HG02970 (cell line): ENCODE data around the gene ITGB5.

ENCODE experiments used
- ATAC-seq: cut with Tn5 transposase; IDR thresholded peaks from one replicate; pipeline ENCODE4 v1.9.1; 2021; ENCODE audit warnings: mild to moderate bottlenecking, moderate library complexity, moderate number of reproducible peaks; ENCODE audit not compliant: unreplicated experiment, low FRiP score

ITGB5 gene

DNA sequence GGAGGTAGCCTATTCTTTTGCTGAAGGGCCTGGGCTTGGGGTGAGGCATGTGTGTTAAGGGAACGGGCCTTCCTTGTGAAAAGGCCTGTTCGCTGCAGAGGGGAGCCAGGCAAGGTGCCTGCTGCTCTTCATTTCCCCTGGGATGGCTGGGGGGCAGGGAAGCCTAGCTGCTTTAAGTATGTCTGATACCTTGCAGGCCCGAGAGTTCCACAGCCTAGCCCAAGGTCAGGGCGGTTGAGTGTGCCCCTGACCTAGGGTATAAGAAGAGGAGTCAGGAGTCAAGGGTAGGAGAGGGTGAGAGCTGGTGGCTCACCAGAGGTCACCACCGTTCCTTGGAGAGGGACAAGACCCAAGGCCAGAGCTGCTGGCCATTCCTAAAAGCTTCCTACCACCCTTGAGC is 110.3 kb downstream of the ITGB5 start:
- no peak for ATAC-seq

DNA sequence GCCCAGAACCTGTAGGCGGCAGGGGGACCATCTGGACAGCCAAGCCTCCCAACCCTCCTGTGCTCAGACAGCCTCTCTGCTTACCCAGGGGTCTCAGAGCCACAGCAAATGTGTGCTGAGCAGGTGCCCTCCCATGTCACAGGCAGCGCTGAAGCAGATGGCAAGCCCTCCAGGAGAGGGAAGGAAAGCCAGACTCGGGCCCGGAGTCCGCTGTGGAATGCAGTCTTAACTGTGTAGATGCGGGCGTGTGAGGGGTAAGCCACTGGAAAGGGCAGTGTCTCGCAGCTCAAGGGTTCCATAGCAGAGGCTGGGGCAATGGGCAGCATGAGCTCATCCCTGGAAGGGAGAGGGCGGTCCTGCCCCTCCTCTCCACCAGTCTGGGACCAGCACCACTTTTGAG is 111.3 kb downstream of the ITGB5 start:
- ATAC-seq, result no peak

- ATAC-seq, result no peak
These were observed 112.2 kb downstream of the ITGB5 start for GRCh38 chr3:124774841-124775402.

DNA sequence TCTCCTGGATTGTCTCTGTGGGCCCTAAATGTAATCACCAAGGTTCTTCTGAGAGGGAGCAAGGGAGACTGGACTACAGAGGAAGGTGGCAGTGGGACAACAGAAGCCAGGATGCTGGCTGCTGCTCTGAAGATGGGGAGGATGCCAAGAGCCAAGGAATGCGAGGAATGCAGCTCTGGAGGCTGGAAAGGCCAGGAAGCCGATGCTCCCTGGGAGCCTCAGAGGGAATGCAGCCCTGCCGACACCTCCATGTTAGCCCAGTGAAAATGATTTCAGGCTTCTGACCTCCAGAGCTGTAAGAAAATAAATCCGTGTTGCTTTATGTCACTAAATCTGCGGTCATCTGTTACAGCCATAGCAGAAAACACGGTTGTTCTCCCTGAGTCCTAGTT is 112.8 kb downstream of the ITGB5 start:
- ATAC-seq, result no peak

DNA sequence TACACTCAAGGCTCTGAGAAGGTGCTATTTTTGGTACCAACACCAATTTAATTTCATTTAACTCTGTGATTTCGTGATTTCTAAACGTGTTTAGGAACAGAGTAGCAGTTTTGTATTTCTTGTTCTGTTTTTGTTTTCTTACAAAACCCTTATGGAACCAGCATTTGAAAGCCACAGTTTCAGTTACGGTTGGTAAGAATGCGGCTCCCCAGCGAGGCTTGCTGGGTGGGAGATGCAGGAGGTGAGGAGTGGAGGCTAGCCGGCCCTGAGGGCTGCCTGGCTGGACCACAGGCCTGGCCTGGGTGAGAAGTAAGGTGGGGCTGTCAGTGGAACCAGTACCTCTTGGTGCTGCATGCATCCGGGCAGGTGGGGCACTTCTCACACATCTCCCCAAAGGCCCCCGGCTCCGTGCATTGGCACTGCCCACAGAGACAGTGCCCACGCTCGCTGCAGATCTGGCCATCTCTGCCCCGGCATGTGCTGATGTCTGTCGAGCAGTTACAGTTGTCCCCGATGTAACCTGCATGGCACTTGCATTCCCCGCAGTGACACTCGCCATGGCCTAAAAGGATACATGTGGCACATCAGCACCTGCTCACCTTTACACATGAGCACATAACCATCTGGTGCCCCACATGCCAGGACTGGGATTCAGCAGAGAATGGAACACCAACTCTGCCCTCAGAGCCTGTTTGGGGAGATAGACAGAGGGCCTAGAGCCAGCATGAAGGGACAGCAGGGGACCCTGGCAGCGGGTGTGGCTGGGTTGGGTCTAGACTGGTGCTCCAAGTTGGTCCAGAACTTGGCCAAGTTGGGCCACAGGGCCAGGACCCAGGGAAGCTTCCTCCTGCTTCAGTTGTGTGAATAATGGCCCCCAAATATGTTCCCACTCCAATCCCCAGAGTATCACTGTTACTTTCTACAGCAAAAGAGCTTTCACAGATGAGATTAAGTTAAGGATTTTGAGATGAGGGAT is 113.5 kb downstream of the ITGB5 start:
- no peak for ATAC-seq

GRCh38 chr3:124772081-124772831 is 114.9 kb downstream of the ITGB5 start:
- ATAC-seq, result no peak

DNA sequence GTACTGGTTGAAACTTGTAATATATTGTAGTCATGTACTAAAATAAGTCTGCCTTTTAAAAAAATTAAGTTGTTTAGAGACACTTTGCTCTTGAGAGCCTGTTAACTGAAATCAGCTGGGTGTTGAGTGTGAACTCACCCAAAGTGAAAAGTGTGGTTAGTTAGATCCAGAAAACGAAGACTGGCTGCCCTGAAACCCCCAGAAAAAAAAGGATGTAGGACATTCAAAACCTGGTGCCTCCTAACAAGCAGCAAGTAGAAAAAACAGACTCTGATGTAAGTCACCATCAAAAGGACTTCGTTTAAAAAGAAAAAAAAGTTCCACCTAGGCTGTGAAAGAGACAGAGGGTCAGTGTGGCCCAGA is 116.1 kb downstream of the ITGB5 start:
- ATAC-seq, result no peak

DNA sequence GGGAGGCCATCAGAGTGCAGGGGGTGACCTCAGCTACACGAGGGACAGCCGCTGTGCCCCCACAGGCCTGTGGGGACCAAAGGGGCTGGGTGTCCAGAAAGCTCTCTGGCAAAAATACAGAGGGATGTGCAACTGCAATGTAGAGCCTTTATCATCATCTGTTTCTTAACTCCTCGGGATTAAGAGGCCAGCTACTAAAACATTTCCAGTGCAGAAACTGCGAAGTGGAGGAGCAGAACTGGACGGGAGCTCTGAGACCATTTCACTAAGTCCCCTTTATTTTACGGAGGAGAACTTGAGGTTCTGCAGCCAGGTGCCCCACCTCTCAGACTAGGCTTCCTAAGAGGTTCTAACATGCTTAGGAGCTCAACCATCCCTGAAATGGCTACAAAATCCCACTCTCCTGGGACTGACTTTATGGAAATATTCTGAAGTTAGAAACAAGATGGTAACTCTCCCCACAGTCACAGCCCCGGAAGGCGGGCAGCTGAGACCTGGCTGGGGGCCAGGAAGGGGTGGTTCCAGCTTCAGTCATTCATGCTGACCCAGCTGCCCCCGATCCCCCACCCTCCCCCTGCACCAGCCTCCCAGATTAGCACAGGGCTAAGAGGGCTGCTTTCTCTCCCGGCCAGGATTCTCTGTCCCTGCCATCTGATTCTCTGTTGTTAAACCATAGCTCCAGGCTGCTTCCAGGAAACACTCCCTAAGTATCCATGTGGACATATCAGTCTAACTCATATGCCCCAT is 116.7 kb downstream of the ITGB5 start:
- no peak for ATAC-seq

DNA sequence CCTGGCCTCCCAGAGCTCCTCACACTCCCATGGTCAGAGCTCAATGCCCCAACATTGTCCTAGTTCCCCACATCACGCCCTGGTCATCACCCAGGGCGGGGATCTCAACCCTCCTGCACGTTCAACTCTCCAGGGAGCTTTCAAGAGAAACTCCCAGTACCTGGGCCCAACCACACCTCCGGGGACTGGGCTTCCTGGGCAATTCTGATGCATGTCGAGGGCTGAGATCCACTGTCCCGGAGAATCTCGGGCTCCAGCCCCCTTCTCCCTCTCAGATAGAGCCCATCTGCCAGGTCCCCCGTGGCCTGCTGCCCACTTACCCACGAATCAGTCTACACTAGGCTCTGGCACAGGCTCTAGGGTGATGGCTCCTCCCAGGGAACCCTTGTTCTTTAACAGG is 117.7 kb downstream of the ITGB5 start:
- ATAC-seq, result no peak

GRCh38 chr3:124768812-124769211 is 118.4 kb downstream of the ITGB5 start:
- no peak for ATAC-seq

- ATAC-seq, result no peak
These were observed 119.5 kb downstream of the ITGB5 start for GRCh38 chr3:124767691-124768090.

DNA sequence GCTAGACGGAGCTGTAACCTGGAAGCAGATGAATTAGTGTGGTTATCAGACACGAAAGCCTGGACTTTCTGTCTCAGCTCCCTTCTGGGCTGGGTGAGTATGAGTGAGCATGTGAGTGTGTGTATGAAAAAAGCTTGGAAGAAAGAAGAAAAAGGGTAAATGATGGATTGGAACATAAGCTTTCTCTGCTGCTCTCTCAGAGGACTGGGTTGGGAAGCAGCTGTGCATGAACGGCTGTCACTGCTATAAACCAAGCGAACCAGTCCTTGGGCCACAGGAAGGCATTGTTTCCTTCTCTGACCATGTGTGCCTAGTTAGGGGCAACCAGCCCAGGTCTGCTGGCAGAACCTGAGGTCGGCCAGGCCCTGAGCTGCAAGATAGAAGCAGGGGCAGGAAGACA is 119.9 kb downstream of the ITGB5 start:
- ATAC-seq, result no peak

DNA sequence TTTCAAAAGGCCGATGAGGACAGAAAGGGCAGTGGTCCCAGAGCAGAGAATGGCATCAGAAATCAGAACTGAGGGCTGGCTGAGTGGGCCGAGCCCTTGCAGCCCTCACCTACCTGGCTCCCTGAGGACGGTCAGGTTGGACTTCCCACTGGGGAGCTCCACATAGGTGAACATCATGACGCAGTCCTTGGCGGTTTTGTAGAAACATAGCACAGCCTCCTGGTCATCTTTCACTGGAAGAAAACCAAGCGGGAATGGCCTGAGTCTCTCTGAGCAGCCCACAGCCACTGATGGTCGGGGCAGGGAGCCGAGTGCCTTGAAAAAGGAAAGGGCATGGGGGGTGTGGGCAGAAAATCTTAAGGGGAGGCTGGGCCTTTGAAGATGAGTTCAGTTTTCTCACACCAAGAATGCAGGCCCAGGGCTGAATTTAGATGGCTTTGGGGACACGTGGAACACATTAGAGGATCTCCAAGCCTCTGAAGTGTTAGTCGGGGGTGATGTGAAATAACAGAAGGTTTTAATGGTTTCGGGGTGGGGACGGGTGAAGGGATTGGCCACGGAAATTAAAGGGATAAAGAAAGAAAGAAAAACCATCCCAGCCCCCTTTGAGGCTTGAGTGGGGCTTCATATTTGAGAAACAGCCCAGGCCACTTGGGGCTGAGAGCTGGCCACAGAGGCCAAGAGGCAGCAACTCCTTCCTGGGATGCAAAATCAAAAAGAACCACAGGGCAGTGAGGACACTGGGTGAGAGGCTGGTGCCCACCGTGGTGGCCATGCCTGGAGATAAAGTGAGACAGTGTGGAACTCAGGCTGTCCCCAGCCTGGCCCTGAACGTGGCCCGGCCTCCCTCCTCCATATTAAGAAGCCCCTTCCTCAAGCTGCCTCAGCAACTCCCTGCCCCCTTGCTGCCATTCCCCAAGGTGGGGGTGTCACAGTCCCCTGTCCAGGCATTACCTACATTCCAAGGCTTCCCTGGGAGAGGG is 120.8 kb downstream of the ITGB5 start:
- ATAC-seq, result no peak

- ATAC-seq, result no peak
These were observed 121.8 kb downstream of the ITGB5 start for GRCh38 chr3:124765197-124765840.

DNA sequence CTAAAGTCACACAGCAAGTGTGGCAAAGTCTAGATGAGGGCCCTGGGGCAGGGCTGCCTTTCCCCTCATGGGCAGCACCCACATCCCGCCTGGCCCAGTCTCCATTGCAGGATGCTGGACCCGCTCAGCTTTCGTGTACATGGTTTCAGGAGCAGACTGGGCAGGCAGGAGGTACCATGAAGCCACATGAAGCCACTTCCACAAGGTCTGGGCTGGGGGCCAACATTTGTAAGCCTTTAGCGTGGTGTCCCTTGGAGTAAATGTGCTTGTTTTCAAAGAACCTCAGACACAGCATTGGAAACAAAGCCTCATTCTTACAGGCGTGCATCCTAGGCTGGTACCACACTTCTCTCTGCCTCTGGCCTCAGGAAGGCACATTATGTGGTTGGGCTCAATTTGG is 122.4 kb downstream of the ITGB5 start:
- no peak for ATAC-seq

- ATAC-seq, result no peak
These were observed 123.4 kb downstream of the ITGB5 start for GRCh38 chr3:124763644-124764358.

DNA sequence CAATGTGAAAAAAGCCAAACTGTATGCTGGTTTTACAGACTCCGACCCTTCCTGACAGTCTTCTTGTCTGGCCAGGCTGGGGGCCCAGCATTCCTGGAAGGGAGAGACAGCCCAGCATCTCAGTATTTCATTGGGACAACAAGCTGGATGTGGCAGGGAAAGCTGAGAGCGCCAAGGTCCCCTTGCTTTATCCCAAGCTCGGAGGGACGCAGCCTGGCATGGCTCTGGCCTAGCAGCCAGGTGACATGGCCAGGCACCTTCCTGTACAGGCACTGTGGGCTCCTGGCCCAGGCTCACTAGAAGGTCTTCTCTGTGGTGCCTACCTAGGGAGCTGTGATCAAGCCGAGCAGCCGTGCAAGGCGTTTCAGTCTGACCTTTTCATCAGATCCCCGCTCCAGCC is 124.0 kb downstream of the ITGB5 start:
- no peak for ATAC-seq

GRCh38 chr3:124762661-124763011 is 124.5 kb downstream of the ITGB5 start:
- ATAC-seq, result no peak
